ENCODE data around the gene MORC2. TPM values are rescaled to one million over a fixed set of nuclear protein-coding genes. Genes with fewer than 3 reads are reported as not detected.

The MORC2 gene
- total RNA-seq, 1 experiment from 2014 or later = 12.0 TPM

DNA sequence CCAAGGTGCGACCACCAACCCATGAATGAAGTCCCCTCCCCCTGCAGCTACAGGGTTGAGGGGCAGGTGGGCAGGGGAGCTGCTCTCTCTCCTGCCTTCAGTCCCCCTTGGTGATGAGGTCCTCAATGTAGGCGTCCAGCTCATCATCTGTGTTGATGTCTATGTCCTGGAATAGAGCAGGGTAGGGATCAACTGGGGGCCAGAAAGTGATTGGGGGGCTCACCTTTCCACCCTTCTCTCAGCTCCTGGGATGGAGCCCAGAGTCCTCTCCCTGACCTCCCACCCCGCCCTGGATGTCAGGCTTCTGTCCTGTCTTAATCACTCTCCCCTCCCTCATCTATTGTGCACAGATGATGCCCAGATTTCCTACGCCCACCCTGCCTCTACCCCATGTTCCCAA is 41.9 kb downstream of the MORC2 start:
- H3K36me3 ChIP-seq (ENCODE audit: low read depth, low read length) = 0 out of 2 replicates have a peak, but pooled peaks cover 3% of the 10 kb centered on the region
- H3K9me2 ChIP-seq (replicated peaks; ENCODE audit: low read length) = no peaks in the 10 kb centered on the region
- no peaks in the 10 kb centered on the region for H4K20me1 ChIP-seq (ENCODE audit: low read length)
- H3K79me2 ChIP-seq (ENCODE audit: low read length) = no peaks in the 10 kb centered on the region
- DNase-seq (no peak), ATAC-seq (no peak)
- H3K4me2 ChIP-seq (ENCODE audit: low read length) = no peak overlapping the region
- H3K27ac ChIP-seq (ENCODE audit: low read length) = no peak overlapping the region
- no peak overlapping the region for H3K4me3 ChIP-seq (ENCODE audit: low read length)
- BruUV-seq (replicated peaks) = no TSS peak
- H3F3A ChIP-seq (ENCODE audit: low read length, unreplicated experiment) = no peaks in the 10 kb centered on the region
- no peaks in the 10 kb centered on the region for H3K27me3 ChIP-seq (ENCODE audit: low read length)
- no peak for TF ChIP-seq EZH2phosphoT487 (IDR thresholded peaks at IDR 0.05; ENCODE audit: borderline replicate concordance, low read length)
- TF ChIP-seq, protein P1, sequence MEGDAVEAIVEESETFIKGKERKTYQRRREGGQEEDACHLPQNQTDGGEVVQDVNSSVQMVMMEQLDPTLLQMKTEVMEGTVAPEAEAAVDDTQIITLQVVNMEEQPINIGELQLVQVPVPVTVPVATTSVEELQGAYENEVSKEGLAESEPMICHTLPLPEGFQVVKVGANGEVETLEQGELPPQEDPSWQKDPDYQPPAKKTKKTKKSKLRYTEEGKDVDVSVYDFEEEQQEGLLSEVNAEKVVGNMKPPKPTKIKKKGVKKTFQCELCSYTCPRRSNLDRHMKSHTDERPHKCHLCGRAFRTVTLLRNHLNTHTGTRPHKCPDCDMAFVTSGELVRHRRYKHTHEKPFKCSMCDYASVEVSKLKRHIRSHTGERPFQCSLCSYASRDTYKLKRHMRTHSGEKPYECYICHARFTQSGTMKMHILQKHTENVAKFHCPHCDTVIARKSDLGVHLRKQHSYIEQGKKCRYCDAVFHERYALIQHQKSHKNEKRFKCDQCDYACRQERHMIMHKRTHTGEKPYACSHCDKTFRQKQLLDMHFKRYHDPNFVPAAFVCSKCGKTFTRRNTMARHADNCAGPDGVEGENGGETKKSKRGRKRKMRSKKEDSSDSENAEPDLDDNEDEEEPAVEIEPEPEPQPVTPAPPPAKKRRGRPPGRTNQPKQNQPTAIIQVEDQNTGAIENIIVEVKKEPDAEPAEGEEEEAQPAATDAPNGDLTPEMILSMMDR (conservative IDR thresholded peaks at IDR 0.05; ENCODE audit: low read depth, low read length) = no peak
- TF ChIP-seq EZH2 (IDR thresholded peaks at IDR 0.05; ENCODE audit: low read length, unreplicated experiment) = no peak
- ChIA-PET POLR2A (ENCODE audit: unreplicated experiment) (no interaction called here), CTCF (interaction anchor here (0.6 kb wide), 1 partner anchor 181 kb away, joined by 5 read pairs; no protein-coding TSS in a partner anchor)
- no peaks in the 10 kb centered on the region for H3K9me3 ChIP-seq (ENCODE audit: low read length)
- no peak overlapping the region for H3K9ac ChIP-seq (ENCODE audit: low read length)
- H3K4me1 ChIP-seq (ENCODE audit: insufficient read depth, low read length) = no peaks in the 10 kb centered on the region
- no peak overlapping the region for H2AFZ ChIP-seq (ENCODE audit: low read length)
- intact Hi-C loops (cut with micrococcal nuclease) = no loop called here

DNA sequence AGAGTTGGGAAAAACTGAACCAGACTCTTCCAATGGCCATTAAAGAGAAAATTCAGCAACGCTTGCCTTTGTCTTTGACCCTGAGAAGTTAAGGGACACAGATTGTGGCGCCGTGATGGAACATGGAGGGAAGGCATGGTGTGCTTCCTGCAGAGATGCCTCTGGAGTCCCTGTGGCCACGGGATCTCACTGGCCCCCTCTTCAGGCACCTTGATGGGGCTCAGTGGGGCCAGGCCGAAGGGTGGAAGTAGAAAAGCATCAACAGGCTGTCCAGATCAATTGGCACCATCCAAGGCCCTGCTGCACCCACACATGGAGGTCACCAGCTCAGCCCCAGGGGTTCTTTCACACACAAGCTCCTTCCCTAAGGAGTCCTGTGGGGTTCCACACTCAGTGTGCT is 42.9 kb downstream of the MORC2 start:
- ATAC-seq = no peak
- POLR2A ChIA-PET (ENCODE audit: unreplicated experiment) = no interaction called here
- no TSS peak for BruUV-seq (replicated peaks)
- H3K27ac ChIP-seq (ENCODE audit: low read length) = no peak overlapping the region
- H4K20me1 ChIP-seq (ENCODE audit: low read length) = no peaks in the 10 kb centered on the region
- DNase-seq = no peak
- 0 out of 2 replicates have a peak, but pooled peaks cover 3% of the 10 kb centered on the region for H3K36me3 ChIP-seq (ENCODE audit: low read depth, low read length)
- H3F3A ChIP-seq (ENCODE audit: low read length, unreplicated experiment) = no peaks in the 10 kb centered on the region
- no peaks in the 10 kb centered on the region for H3K9me2 ChIP-seq (replicated peaks; ENCODE audit: low read length)
- H3K4me3 ChIP-seq (ENCODE audit: low read length) = no peak overlapping the region
- intact Hi-C loops (cut with micrococcal nuclease) = no loop called here
- H2AFZ ChIP-seq (ENCODE audit: low read length) = no peak overlapping the region
- no peaks in the 10 kb centered on the region for H3K27me3 ChIP-seq (ENCODE audit: low read length)
- H3K9me3 ChIP-seq (ENCODE audit: low read length) = no peaks in the 10 kb centered on the region
- no peaks in the 10 kb centered on the region for H3K79me2 ChIP-seq (ENCODE audit: low read length)
- H3K4me1 ChIP-seq (ENCODE audit: insufficient read depth, low read length) = no peaks in the 10 kb centered on the region
- no peak overlapping the region for H3K9ac ChIP-seq (ENCODE audit: low read length)
- TF ChIP-seq EZH2phosphoT487 (IDR thresholded peaks at IDR 0.05; ENCODE audit: borderline replicate concordance, low read length) (no peak), EZH2 (IDR thresholded peaks at IDR 0.05; ENCODE audit: low read length, unreplicated experiment) (no peak)
- TF ChIP-seq, protein P1 (conservative IDR thresholded peaks at IDR 0.05; ENCODE audit: low read depth, low read length) = no peak
- CTCF ChIA-PET = no interaction called here
- no peak overlapping the region for H3K4me2 ChIP-seq (ENCODE audit: low read length)

DNA sequence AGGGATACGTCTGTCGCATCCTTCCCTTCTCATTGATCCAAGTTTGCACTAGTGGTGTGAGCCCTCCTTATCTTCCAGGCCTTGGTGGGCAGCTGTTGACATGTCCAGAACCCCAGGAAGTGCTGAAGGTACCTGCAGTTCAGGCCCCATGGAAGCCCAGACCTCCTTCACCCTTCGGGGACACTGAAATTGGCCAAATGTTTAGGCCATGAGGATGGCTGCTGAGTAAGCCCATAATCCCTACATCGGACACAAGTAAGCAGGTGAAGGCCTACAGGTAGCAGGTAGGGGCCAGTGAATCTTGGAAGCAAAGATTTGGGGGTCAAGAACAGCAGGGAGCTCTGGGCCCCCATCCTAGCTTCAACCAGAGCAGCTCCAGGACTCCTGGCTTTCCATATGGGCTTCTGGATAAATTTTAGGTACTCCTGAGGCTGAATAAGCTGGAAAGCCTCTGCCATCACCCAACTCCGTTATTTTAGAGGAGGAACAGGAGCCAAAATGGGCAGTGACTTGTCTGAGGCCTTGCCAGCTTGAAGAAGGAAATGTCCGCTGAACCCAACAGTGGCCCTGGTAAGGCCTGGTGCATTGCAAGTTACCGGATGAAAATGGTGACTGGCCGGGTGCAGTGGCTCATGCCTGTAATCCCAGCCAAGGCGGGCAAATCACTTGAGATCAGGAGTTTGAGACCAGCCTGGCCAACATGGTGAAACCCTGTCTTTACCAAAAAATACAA is 45.2 kb downstream of the MORC2 start:
- Histone ChIP-seq H3K36me3 (ENCODE audit: low read depth, low read length) (0 out of 2 replicates have a peak, but pooled peaks cover 3% of the 10 kb centered on the region), H2AFZ (ENCODE audit: low read length) (no peak overlapping the region), H3K9ac (ENCODE audit: low read length) (no peak overlapping the region), H4K20me1 (ENCODE audit: low read length) (no peaks in the 10 kb centered on the region), H3K4me2 (ENCODE audit: low read length) (no peak overlapping the region), H3K4me1 (ENCODE audit: insufficient read depth, low read length) (no peaks in the 10 kb centered on the region), H3K4me3 (ENCODE audit: low read length) (no peak overlapping the region), H3F3A (ENCODE audit: low read length, unreplicated experiment) (no peaks in the 10 kb centered on the region), H3K27ac (ENCODE audit: low read length) (no peak overlapping the region), H3K9me2 (replicated peaks; ENCODE audit: low read length) (no peaks in the 10 kb centered on the region), H3K27me3 (ENCODE audit: low read length) (no peaks in the 10 kb centered on the region), H3K79me2 (ENCODE audit: low read length) (no peaks in the 10 kb centered on the region), H3K9me3 (ENCODE audit: low read length) (no peaks in the 10 kb centered on the region)
- CTCF ChIA-PET = no interaction called here
- BruUV-seq (replicated peaks) = TSS peak; percentile 7
- POLR2A ChIA-PET (ENCODE audit: unreplicated experiment) = interaction anchor here (0.7 kb wide), 1 partner anchor 165 kb away, joined by 10 read pairs; no protein-coding TSS in a partner anchor
- intact Hi-C loops (cut with micrococcal nuclease) = no loop called here
- no peak for DNase-seq
- TF ChIP-seq EZH2phosphoT487 (IDR thresholded peaks at IDR 0.05; ENCODE audit: borderline replicate concordance, low read length) = no peak
- no peak for TF ChIP-seq EZH2 (IDR thresholded peaks at IDR 0.05; ENCODE audit: low read length, unreplicated experiment)
- TF ChIP-seq, protein P1 (conservative IDR thresholded peaks at IDR 0.05; ENCODE audit: low read depth, low read length) = no peak
- ATAC-seq = no peak
